HEK293 (cell line): ENCODE results near the gene PRDM11.

ENCODE experiments used
- CTCF ChIA-PET: fragments of 350-600 bp; formaldehyde crosslinking; extraction: SDS; loops from one replicate; lab custom pipeline; 2021; ENCODE audit warnings: antibody characterized with exemption; lab: Yijun Ruan, JAX
- POLR2A ChIA-PET: fragments of 300-600 bp; formaldehyde crosslinking; extraction: SDS; loops from one replicate; lab custom pipeline; 2020; ENCODE audit warnings: antibody characterized with exemption, inconsistent platforms; lab: Yijun Ruan, JAX
- H3K27ac ChIP-seq: fragments of 200-500 bp; sonication (Bioruptor generic); 2 replicates; pipeline ENCODE4 v1.5.1; 2014; ENCODE audit warnings: low read depth, low read length, control low read depth, inconsistent platforms; ENCODE audit errors: extremely low read depth
- H3K36me3 ChIP-seq, 2 experiments: fragments of 200-500 bp in 1 of 2; sonication (Bioruptor generic) in 1 of 2; 1 replicate in 1 of 2; 2 replicates in 1 of 2; pipeline ENCODE4 v1.5.1; 2014 to 2017; ENCODE audit warnings: inconsistent platforms in 2 of 2, low read length in 2 of 2; ENCODE audit not compliant: control insufficient read depth in 2 of 2, insufficient read depth in 1 of 2
- H3K4me1 ChIP-seq: fragments of 200-500 bp; sonication (Bioruptor generic); 2 replicates; pipeline ENCODE4 v1.5.1; 2014; ENCODE audit warnings: mild to moderate bottlenecking, low read length, inconsistent platforms; ENCODE audit not compliant: control insufficient read depth, insufficient read depth
- H3K4me3 ChIP-seq: 2 replicates; pipeline ENCODE4 v1.5.1; 2011; ENCODE audit warnings: low read depth, mild to moderate bottlenecking, control low read depth, low read length, moderate library complexity
- H3K9me3 ChIP-seq: fragments of 200-500 bp; sonication (Bioruptor generic); 2 replicates; pipeline ENCODE4 v1.5.1; 2014; ENCODE audit warnings: low read depth, low read length, inconsistent platforms; ENCODE audit not compliant: control insufficient read depth, insufficient read depth
- KLF16 ChIP-seq: fragments of 450-650 bp; formaldehyde crosslinking; IDR thresholded peaks from 2 replicates; pipeline ENCODE4 v1.5.1; 2017; ENCODE audit warnings: missing biosample characterization, missing genetic modification characterization
- KLF17 ChIP-seq: fragments of 450-650 bp; formaldehyde crosslinking; IDR thresholded peaks from 2 replicates; pipeline ENCODE4 v1.5.1; 2016; ENCODE audit warnings: missing biosample characterization, missing genetic modification characterization
- REPIN1 ChIP-seq: fragments of 450-650 bp; formaldehyde crosslinking; IDR thresholded peaks from 2 replicates; pipeline ENCODE4 v1.5.1; 2017; ENCODE audit warnings: missing biosample characterization, missing genetic modification characterization, low read depth
- SETDB1 ChIP-seq: IDR thresholded peaks from one replicate; pipeline ENCODE4 v1.6.1; 2017; ENCODE audit warnings: mild to moderate bottlenecking, low read length, moderate library complexity, mixed read lengths; ENCODE audit not compliant: insufficient read length
- ZEB2 ChIP-seq: fragments of 450-650 bp; formaldehyde crosslinking; IDR thresholded peaks from 2 replicates; pipeline ENCODE4 v1.5.1; 2016; ENCODE audit warnings: missing biosample characterization, missing genetic modification characterization
- ZIC2 ChIP-seq: fragments of 450-650 bp; formaldehyde crosslinking; IDR thresholded peaks from 2 replicates; pipeline ENCODE4 v1.5.1; 2016; ENCODE audit warnings: missing biosample characterization, missing genetic modification characterization
- ZNF121 ChIP-seq: fragments of 450-650 bp; formaldehyde crosslinking; IDR thresholded peaks from 2 replicates; pipeline ENCODE4 v1.5.1; 2016; ENCODE audit warnings: missing biosample characterization, missing genetic modification characterization
- ZNF140 ChIP-seq: fragments of 450-650 bp; formaldehyde crosslinking; IDR thresholded peaks from 2 replicates; pipeline ENCODE4 v1.5.1; 2016; ENCODE audit warnings: missing biosample characterization, missing genetic modification characterization
- ZNF24 ChIP-seq: fragments of 450-650 bp; formaldehyde crosslinking; IDR thresholded peaks from 2 replicates; pipeline ENCODE4 v1.5.1; 2016; ENCODE audit warnings: missing biosample characterization, missing genetic modification characterization
- ZNF26 ChIP-seq: fragments of 450-650 bp; formaldehyde crosslinking; IDR thresholded peaks from 2 replicates; pipeline ENCODE4 v1.5.1; 2016; ENCODE audit warnings: missing biosample characterization, missing genetic modification characterization
- ZNF292 ChIP-seq: fragments of 450-650 bp; formaldehyde crosslinking; IDR thresholded peaks from 2 replicates; pipeline ENCODE4 v1.5.1; 2016; ENCODE audit warnings: low read depth, missing biosample characterization, missing genetic modification characterization, borderline replicate concordance
- ZNF302 ChIP-seq: fragments of 450-650 bp; formaldehyde crosslinking; IDR thresholded peaks from 2 replicates; pipeline ENCODE4 v1.5.1; 2016; ENCODE audit warnings: missing biosample characterization, missing genetic modification characterization, low read depth
- ZNF335 ChIP-seq: fragments of 450-650 bp; formaldehyde crosslinking; conservative IDR thresholded peaks from 2 replicates; pipeline ENCODE4 v1.5.1; 2016; ENCODE audit warnings: missing biosample characterization, missing genetic modification characterization
- ZNF37A ChIP-seq: fragments of 450-650 bp; IDR thresholded peaks from 2 replicates; pipeline ENCODE4 v1.5.1; 2018; ENCODE audit warnings: missing biosample characterization, missing genetic modification characterization
- ZNF391 ChIP-seq: fragments of 450-650 bp; formaldehyde crosslinking; IDR thresholded peaks from 2 replicates; pipeline ENCODE4 v1.5.1; 2016; ENCODE audit warnings: low read depth, missing biosample characterization, missing genetic modification characterization, borderline replicate concordance
- ZNF544 ChIP-seq: fragments of 450-650 bp; formaldehyde crosslinking; IDR thresholded peaks from 2 replicates; pipeline ENCODE4 v1.5.0; 2017; ENCODE audit warnings: missing biosample characterization, missing genetic modification characterization
- ZNF558 ChIP-seq: fragments of 450-650 bp; formaldehyde crosslinking; IDR thresholded peaks from 2 replicates; pipeline ENCODE4 v1.5.1; 2016; ENCODE audit warnings: missing biosample characterization, missing genetic modification characterization
- ZNF580 ChIP-seq: fragments of 450-650 bp; formaldehyde crosslinking; IDR thresholded peaks from 2 replicates; pipeline ENCODE4 v1.5.1; 2016; ENCODE audit warnings: missing biosample characterization, missing genetic modification characterization
- ZNF596 ChIP-seq: fragments of 450-650 bp; IDR thresholded peaks from 2 replicates; pipeline ENCODE4 v1.5.0; 2018; ENCODE audit warnings: missing biosample characterization, mild to moderate bottlenecking, missing genetic modification characterization, moderate library complexity
- ZNF623 ChIP-seq: fragments of 450-650 bp; formaldehyde crosslinking; IDR thresholded peaks from 2 replicates; pipeline ENCODE4 v1.5.1; 2016; ENCODE audit warnings: missing biosample characterization, missing genetic modification characterization
- ZNF639 ChIP-seq: fragments of 450-650 bp; formaldehyde crosslinking; IDR thresholded peaks from 2 replicates; pipeline ENCODE4 v1.5.1; 2016; ENCODE audit warnings: missing biosample characterization, missing genetic modification characterization
- ZNF654 ChIP-seq: fragments of 450-650 bp; formaldehyde crosslinking; IDR thresholded peaks from 2 replicates; pipeline ENCODE4 v1.5.1; 2016; ENCODE audit warnings: low read depth, missing biosample characterization, missing genetic modification characterization
- ZNF660 ChIP-seq: fragments of 450-650 bp; IDR thresholded peaks from 2 replicates; pipeline ENCODE4 v1.5.1; 2018; ENCODE audit warnings: missing biosample characterization, mild to moderate bottlenecking, missing genetic modification characterization
- ZNF701 ChIP-seq: fragments of 450-650 bp; formaldehyde crosslinking; IDR thresholded peaks from 2 replicates; pipeline ENCODE4 v1.5.1; 2016; ENCODE audit warnings: missing biosample characterization, missing genetic modification characterization
- ZNF768 ChIP-seq: fragments of 450-650 bp; formaldehyde crosslinking; IDR thresholded peaks from 2 replicates; pipeline ENCODE4 v1.5.1; 2018; ENCODE audit warnings: missing biosample characterization, mild to moderate bottlenecking, missing genetic modification characterization
- ZNF791 ChIP-seq: fragments of 450-650 bp; formaldehyde crosslinking; IDR thresholded peaks from 2 replicates; pipeline ENCODE4 v1.5.1; 2016; ENCODE audit warnings: missing biosample characterization, missing genetic modification characterization
- ZNF843 ChIP-seq: fragments of 450-650 bp; formaldehyde crosslinking; IDR thresholded peaks from 2 replicates; pipeline ENCODE4 v1.5.1; 2016; ENCODE audit warnings: missing biosample characterization, missing genetic modification characterization
- ZSCAN18 ChIP-seq: fragments of 450-650 bp; formaldehyde crosslinking; IDR thresholded peaks from 2 replicates; pipeline ENCODE4 v1.5.1; 2016; ENCODE audit warnings: missing biosample characterization, missing genetic modification characterization

Gene PRDM11

GRCh38 chr11:45266676-45267020 lies 120.2 kb downstream of the PRDM11 start:
- H3K9me3 ChIP-seq: no peaks in the 10 kb centered on the region
- POLR2A ChIA-PET: no interaction called here
- TF ChIP-seq ZNF791 (tag by site-specific recombination) (no peak), ZEB2 (tag by site-specific recombination) (no peak), ZNF37A (tag by site-specific recombination) (no peak), ZNF24 (tag by site-specific recombination) (no peak), ZIC2 (tag by site-specific recombination) (no peak), KLF17 (no peak), ZNF639 (tag by site-specific recombination) (no peak)
- no peaks in the 10 kb centered on the region for H3K4me1 ChIP-seq
- no peaks in the 10 kb centered on the region for H3K36me3 ChIP-seq
- CTCF ChIA-PET: interaction anchor here (0.7 to 1.8 kb wide), 4 partner anchors 10 to 26 kb away, joined by 3 to 11 read pairs (median 5); no protein-coding TSS in a partner anchor
- no peak overlapping the region for H3K4me3 ChIP-seq
- no peak overlapping the region for H3K27ac ChIP-seq

- H3K4me1 ChIP-seq: no peaks in the 10 kb centered on the region
- POLR2A ChIA-PET: no interaction called here
- CTCF ChIA-PET: interaction anchor here (0.7 to 1.8 kb wide), 2 partner anchors 15 to 577 kb away, joined by 3 to 11 read pairs; no protein-coding TSS in a partner anchor
- no peak overlapping the region for H3K27ac ChIP-seq
- no peaks in the 10 kb centered on the region for H3K9me3 ChIP-seq
- TF ChIP-seq ZSCAN18 (tag by site-specific recombination): no peak
- TF ChIP-seq ZNF768 (tag by site-specific recombination): no peak
- no peak for TF ChIP-seq ZNF544
- TF ChIP-seq KLF16 (tag by site-specific recombination): no peak
- no peak for TF ChIP-seq ZNF701 (tag by site-specific recombination)
- no peak for TF ChIP-seq ZIC2 (tag by site-specific recombination)
- no peak for TF ChIP-seq SETDB1
- no peak for TF ChIP-seq ZNF121 (tag by site-specific recombination)
- TF ChIP-seq ZNF596: no peak
- TF ChIP-seq ZNF654 (tag by site-specific recombination): no peak
- TF ChIP-seq ZNF580 (tag by site-specific recombination): no peak
- TF ChIP-seq ZNF391 (tag by site-specific recombination): no peak
- no peaks in the 10 kb centered on the region for H3K36me3 ChIP-seq
- H3K4me3 ChIP-seq: no peak overlapping the region
Observed at GRCh38 chr11:45267052-45267451, 120.6 kb downstream of the PRDM11 start.

GRCh38 chr11:45267652-45268299 lies 121.3 kb downstream of the PRDM11 start:
- POLR2A ChIA-PET: no interaction called here
- Histone ChIP-seq H3K36me3 (no peaks in the 10 kb centered on the region), H3K9me3 (no peaks in the 10 kb centered on the region), H3K4me3 (no peak overlapping the region), H3K27ac (no peak overlapping the region), H3K4me1 (no peaks in the 10 kb centered on the region)
- CTCF ChIA-PET: interaction anchor here (0.6 to 2.6 kb wide), 5 partner anchors 25 to 578 kb away, joined by 3 to 10 read pairs (median 4); no protein-coding TSS in a partner anchor
- TF ChIP-seq ZNF140 (tag by site-specific recombination) (no peak), ZNF558 (tag by site-specific recombination) (no peak), ZNF843 (tag by site-specific recombination) (no peak), ZNF292 (tag by site-specific recombination) (no peak), REPIN1 (tag by site-specific recombination) (no peak), ZNF302 (tag by site-specific recombination) (no peak), ZNF660 (tag by site-specific recombination) (no peak), ZNF791 (tag by site-specific recombination) (no peak), ZNF26 (tag by site-specific recombination) (no peak), SETDB1 (no peak), ZNF335 (tag by site-specific recombination) (no peak), ZNF623 (tag by site-specific recombination) (no peak)
